WTC11 (cell line): ENCODE data around the gene ZBTB11. TPM values are rescaled to one million over a fixed set of nuclear protein-coding genes. Genes with fewer than 3 reads are reported as not detected.
"Not testable (repeated sequence)": the region's sequence is repeated elsewhere in the genome, so short reads cannot be mapped to it uniquely, and the experiment has no call there.

Source experiments
- ATAC-seq: fragments of 200-7000 bp; cut with Tn5 transposase; 2 replicates; pipeline ENCODE4 v1.10.0; 2021; ENCODE audit warnings: mild to moderate bottlenecking, moderate library complexity
- CTCF ChIA-PET: fragments of 300-600 bp; sonication (Branson Sonifier 250); formaldehyde crosslinking; loops from one replicate; lab custom pipeline; 2021; ENCODE audit warnings: antibody characterized with exemption; lab: Charles Lee
- POLR2A ChIA-PET: fragments of 350-600 bp; sonication (Branson Sonifier 250); formaldehyde crosslinking; loops from one replicate; lab custom pipeline; 2021; ENCODE audit warnings: antibody characterized with exemption; lab: Charles Lee
- DNase-seq: peaks from one replicate; pipeline ENCODE4 v3.0.0; 2021; ENCODE audit warnings: low spot score
- H3K27ac Mint-ChIP-seq: 2 replicates; pipeline ENCODE4 v1.8.0; 2021; ENCODE audit warnings: mixed read lengths
- H3K27me3 Mint-ChIP-seq: 2 replicates; pipeline ENCODE4 v1.8.0; 2021; ENCODE audit warnings: low read depth, mild to moderate bottlenecking, moderate library complexity, mixed read lengths
- H3K36me3 Mint-ChIP-seq: 2 replicates; pipeline ENCODE4 v1.8.0; 2021; ENCODE audit warnings: mixed read lengths
- H3K4me1 Mint-ChIP-seq: 2 replicates; pipeline ENCODE4 v1.8.0; 2022; ENCODE audit warnings: mixed read lengths
- H3K4me3 Mint-ChIP-seq: 2 replicates; pipeline ENCODE4 v1.8.0; 2021; ENCODE audit warnings: mild to moderate bottlenecking, moderate library complexity, mixed read lengths
- H3K9me3 Mint-ChIP-seq: 2 replicates; pipeline ENCODE4 v1.8.0; 2021; ENCODE audit warnings: mixed read lengths
- AFF4 ChIP-seq: sonication (generic); formaldehyde crosslinking; IDR thresholded peaks from 2 replicates; pipeline ENCODE4 v1.8.1; 2023; ENCODE audit warnings: mild to moderate bottlenecking, missing genetic modification reagents, borderline replicate concordance
- ARID4B ChIP-seq: sonication (generic); formaldehyde crosslinking; IDR thresholded peaks from 2 replicates; pipeline ENCODE4 v1.8.0; 2023; ENCODE audit warnings: missing genetic modification reagents, mild to moderate bottlenecking, borderline replicate concordance
- ATF2 ChIP-seq: sonication (generic); formaldehyde crosslinking; IDR thresholded peaks from 2 replicates; pipeline ENCODE4 v1.8.1; 2022; ENCODE audit warnings: low read depth, missing genetic modification reagents, borderline replicate concordance
- CBFB ChIP-seq: sonication (generic); formaldehyde crosslinking; IDR thresholded peaks from 2 replicates; pipeline ENCODE4 v1.8.1; 2022; ENCODE audit warnings: mild to moderate bottlenecking, low read depth, missing genetic modification reagents
- E2F5 ChIP-seq: sonication (generic); formaldehyde crosslinking; IDR thresholded peaks from 2 replicates; pipeline ENCODE4 v1.8.1; 2022; ENCODE audit warnings: mild to moderate bottlenecking, moderate library complexity, missing genetic modification reagents
- ERG ChIP-seq: fragments of 250-450 bp; sonication (Bioruptor Pico); IDR thresholded peaks from 2 replicates; pipeline ENCODE4 v1.8.0; 2021; ENCODE audit warnings: mild to moderate bottlenecking
- ETV6 ChIP-seq: sonication (generic); formaldehyde crosslinking; IDR thresholded peaks from 2 replicates; pipeline ENCODE4 v1.8.1; 2022; ENCODE audit warnings: mild to moderate bottlenecking, missing genetic modification reagents
- GABPB1 ChIP-seq: sonication (generic); formaldehyde crosslinking; IDR thresholded peaks from 2 replicates; pipeline ENCODE4 v1.8.1; 2023; ENCODE audit warnings: mild to moderate bottlenecking, missing genetic modification reagents
- GTF2I ChIP-seq: fragments of 250-450 bp; sonication (Bioruptor Pico); conservative IDR thresholded peaks from 2 replicates; pipeline ENCODE4 v1.4.0; 2021; ENCODE audit warnings: mild to moderate bottlenecking
- HMGXB4 ChIP-seq: sonication (generic); formaldehyde crosslinking; IDR thresholded peaks from 2 replicates; pipeline ENCODE4 v1.8.1; 2023; ENCODE audit warnings: mild to moderate bottlenecking, moderate library complexity, missing genetic modification reagents
- NFATC4 ChIP-seq: fragments of 250-450 bp; sonication (Bioruptor Pico); IDR thresholded peaks from 2 replicates; pipeline ENCODE4 v1.9.0; 2021; ENCODE audit warnings: mild to moderate bottlenecking
- NR1H2 ChIP-seq: sonication (generic); formaldehyde crosslinking; IDR thresholded peaks from 2 replicates; pipeline ENCODE4 v1.9.0; 2021; ENCODE audit warnings: mild to moderate bottlenecking, moderate library complexity, missing genetic modification reagents
- SMAD3 ChIP-seq: sonication (generic); formaldehyde crosslinking; IDR thresholded peaks from 2 replicates; pipeline ENCODE4 v1.8.0; 2022; ENCODE audit warnings: missing genetic modification reagents, mild to moderate bottlenecking, borderline replicate concordance
- SMAD4 ChIP-seq: sonication (generic); formaldehyde crosslinking; IDR thresholded peaks from 2 replicates; pipeline ENCODE4 v1.8.0; 2022; ENCODE audit warnings: mild to moderate bottlenecking, missing genetic modification reagents
- TEAD1 ChIP-seq: sonication (generic); formaldehyde crosslinking; IDR thresholded peaks from 2 replicates; pipeline ENCODE4 v1.8.0; 2022; ENCODE audit warnings: mild to moderate bottlenecking, missing genetic modification reagents
- TP53 ChIP-seq: sonication (generic); formaldehyde crosslinking; IDR thresholded peaks from 2 replicates; pipeline ENCODE4 v1.8.1; 2023; ENCODE audit warnings: mild to moderate bottlenecking, missing genetic modification reagents
- ZNF317 ChIP-seq: sonication (generic); formaldehyde crosslinking; IDR thresholded peaks from 2 replicates; pipeline ENCODE4 v1.8.1; 2023; ENCODE audit warnings: low read depth, mild to moderate bottlenecking, moderate library complexity, missing genetic modification reagents, borderline replicate concordance
- ZNF396 ChIP-seq: fragments of 250-450 bp; sonication (Bioruptor Pico); IDR thresholded peaks from 2 replicates; pipeline ENCODE4 v1.8.0; 2021; ENCODE audit warnings: mild to moderate bottlenecking, moderate library complexity, borderline replicate concordance
- total RNA-seq: library from RNA; stranded (reverse); gene quantifications from 3 replicates; pipeline ENCODE4 v1.2.3, GENCODE V29; 2021

ZBTB11 gene
- total RNA-seq, 1 experiment from 2014 or later: 13.5 TPM

GRCh38 chr3:101617478-101617877 is 59.5 kb downstream of the ZBTB11 start:
- CTCF ChIA-PET: no interaction called here

GRCh38 chr3:101615525-101615924 is 61.4 kb downstream of the ZBTB11 start:
- no peaks in the 10 kb centered on the region for H3K4me1 Mint-ChIP-seq
- H3K36me3 Mint-ChIP-seq: no peaks in the 10 kb centered on the region
- no peak overlapping the region for H3K27ac Mint-ChIP-seq
- CTCF ChIA-PET: no interaction called here
- POLR2A ChIA-PET: interaction anchor here (0.6 kb wide), 1 partner anchor 38 kb away, joined by 3 read pairs; no protein-coding TSS in a partner anchor
- H3K4me3 Mint-ChIP-seq: no peak overlapping the region
- ATAC-seq: no peak
- no peaks in the 10 kb centered on the region for H3K9me3 Mint-ChIP-seq
- no peak for DNase-seq
- TF ChIP-seq SMAD4 (CRISPR knock-in tag): no peak
- no peak for TF ChIP-seq GABPB1 (CRISPR knock-in tag)
- no peak for TF ChIP-seq HMGXB4 (CRISPR knock-in tag)
- TF ChIP-seq NR1H2 (CRISPR knock-in tag): no peak
- TF ChIP-seq E2F5: no peak
- TF ChIP-seq TEAD1: no peak
- no peak for TF ChIP-seq ERG (CRISPR knock-in tag)
- no peak for TF ChIP-seq ETV6 (CRISPR knock-in tag)
- TF ChIP-seq CBFB (CRISPR knock-in tag): no peak
- TF ChIP-seq ZNF317: no peak
- no peak for TF ChIP-seq GTF2I (CRISPR knock-in tag)
- no peak for TF ChIP-seq AFF4 (CRISPR knock-in tag)
- TF ChIP-seq SMAD3 (CRISPR knock-in tag): no peak
- no peak for TF ChIP-seq ZNF396 (CRISPR knock-in tag)
- no peak for TF ChIP-seq NFATC4
- TF ChIP-seq TP53 (CRISPR knock-in tag): no peak
- TF ChIP-seq ARID4B (CRISPR knock-in tag): no peak
- no peaks in the 10 kb centered on the region for H3K27me3 Mint-ChIP-seq

More at GRCh38 chr3:101617478-101617877, 59.5 kb downstream of the ZBTB11 start:
- H3K27ac Mint-ChIP-seq: no peak overlapping the region
- H3K36me3 Mint-ChIP-seq: no peaks in the 10 kb centered on the region
- ATAC-seq: no peak
- no peaks in the 10 kb centered on the region for H3K4me1 Mint-ChIP-seq
- DNase-seq: no peak
- POLR2A ChIA-PET: no interaction called here
- H3K4me3 Mint-ChIP-seq: no peak overlapping the region
- H3K9me3 Mint-ChIP-seq: 0 out of 2 replicates have a peak, but pooled peaks cover 3% of the 10 kb centered on the region
- no peaks in the 10 kb centered on the region for H3K27me3 Mint-ChIP-seq
- no peak for TF ChIP-seq TEAD1
- TF ChIP-seq ATF2 (CRISPR knock-in tag): no peak

GRCh38 chr3:101613014-101613413 is 63.9 kb downstream of the ZBTB11 start:
- CTCF ChIA-PET: interaction anchor here (2.3 kb wide), 1 partner anchor 39 kb away, joined by 8 read pairs; the partner anchor contains the start of gene PCNP
- H3K27ac Mint-ChIP-seq, H3K9me3 Mint-ChIP-seq, H3K27me3 Mint-ChIP-seq, H3K4me1 Mint-ChIP-seq, POLR2A ChIA-PET, DNase-seq, ATAC-seq, H3K36me3 Mint-ChIP-seq, H3K4me3 Mint-ChIP-seq: not testable (repeated sequence)
